ENCODE results near the gene KRT9. TPM values are rescaled to one million over a fixed set of nuclear protein-coding genes. Genes with fewer than 3 reads are reported as not detected.
"Not testable (repeated sequence)": the region's sequence is repeated elsewhere in the genome, so short reads cannot be mapped to it uniquely, and the experiment has no call there.

KRT9 gene
- total RNA-seq, 4 donors from 2014 or later = 0.21 TPM; not detected in 3

GRCh38 chr17:41614098-41614497 is 42.2 kb upstream of the KRT9 start:
- no peak overlapping the region for H3K27ac ChIP-seq
- no peak for DNase-seq

GRCh38 chr17:41613277-41614082 is 41.6 kb upstream of the KRT9 start:
- TF ChIP-seq CTCF (IDR thresholded peaks at IDR 0.05) (no peak), POLR2A (IDR thresholded peaks at IDR 0.05) (no peak)
- H3K27ac ChIP-seq = no peak overlapping the region
- intact Hi-C loops (cut with DNase I; ENCODE audit: low total_unique reads) = no loop called here
- H3K9me3 ChIP-seq = no peaks in the 10 kb centered on the region
- no peaks in the 10 kb centered on the region for H3K4me1 ChIP-seq
- DNase-seq = no peak
- no peaks in the 10 kb centered on the region for H3K27me3 ChIP-seq
- no peaks in the 10 kb centered on the region for H3K36me3 ChIP-seq
- H3K4me3 ChIP-seq = no peak overlapping the region

More at GRCh38 chr17:41614098-41614497, 42.2 kb upstream of the KRT9 start:
- TF ChIP-seq POLR2A (IDR thresholded peaks at IDR 0.05) = no peak
- no peak for TF ChIP-seq CTCF (IDR thresholded peaks at IDR 0.05)
- intact Hi-C loops (cut with DNase I; ENCODE audit: low total_unique reads) = no loop called here
- no peaks in the 10 kb centered on the region for H3K36me3 ChIP-seq
- no peak overlapping the region for H3K4me3 ChIP-seq
- no peaks in the 10 kb centered on the region for H3K27me3 ChIP-seq
- H3K4me1 ChIP-seq = no peaks in the 10 kb centered on the region
- H3K9me3 ChIP-seq = no peaks in the 10 kb centered on the region

- H3K27me3 ChIP-seq; H3K4me3 ChIP-seq; H3K27ac ChIP-seq; H3K9me3 ChIP-seq; DNase-seq; intact Hi-C loops (cut with DNase I; ENCODE audit: low total_unique reads); H3K4me1 ChIP-seq; H3K36me3 ChIP-seq: not testable (repeated sequence)
Observed at GRCh38 chr17:41612376-41613160, 40.7 kb upstream of the KRT9 start, which contains the start of gene KRT16. KRT16 (minus strand) TSS chr17:41612767; CDS start chr17:41612688, 79 bp downstream.

- Histone ChIP-seq H3K4me3 (no peak overlapping the region), H3K27me3 (no peaks in the 10 kb centered on the region), H3K27ac (no peak overlapping the region), H3K9me3 (peaks cover 0 to 9% of the 10 kb centered on the region in 2 donors), H3K4me1 (no peaks in the 10 kb centered on the region), H3K36me3 (no peaks in the 10 kb centered on the region)
- TF ChIP-seq POLR2A (IDR thresholded peaks at IDR 0.05) (no peak), CTCF (IDR thresholded peaks at IDR 0.05) (no peak)
- intact Hi-C loops (cut with DNase I; ENCODE audit: low total_unique reads) = no loop called here
- no peak for DNase-seq
Observed at GRCh38 chr17:41610965-41611640, 39.2 kb upstream of the KRT9 start.

- H3K36me3 ChIP-seq; H3K27ac ChIP-seq; H3K4me1 ChIP-seq; H3K27me3 ChIP-seq; DNase-seq; H3K4me3 ChIP-seq; H3K9me3 ChIP-seq; intact Hi-C loops (cut with DNase I; ENCODE audit: low total_unique reads): not testable (repeated sequence)
Observed at GRCh38 chr17:41610061-41610517, 38.2 kb upstream of the KRT9 start.

GRCh38 chr17:41606930-41607329 is 35.1 kb upstream of the KRT9 start:
- H3K9me3 ChIP-seq; intact Hi-C loops (cut with DNase I; ENCODE audit: low total_unique reads); H3K27me3 ChIP-seq; H3K4me3 ChIP-seq; H3K27ac ChIP-seq; DNase-seq; H3K36me3 ChIP-seq; H3K4me1 ChIP-seq: not testable (repeated sequence)

Measured in uterus (tissue), 4 donors.